SK-N-SH (cell line): ENCODE measurements around the gene B3GAT3. TPM values are rescaled to one million over a fixed set of nuclear protein-coding genes. Genes with fewer than 3 reads are reported as not detected.

Experiments used
- CTCF ChIA-PET: fragments of 300-600, 350-600 bp; formaldehyde crosslinking; extraction: SDS; loops from one replicate; lab custom pipeline; 2021; lab: Yijun Ruan, JAX
- POLR2A ChIA-PET: fragments of 350-600 bp; sonication (Branson Sonifier 250); formaldehyde crosslinking; extraction: SDS; loops from one replicate; lab custom pipeline; 2020; ENCODE audit warnings: antibody characterized with exemption, inconsistent platforms; lab: Yijun Ruan, JAX
- DNase-seq: peaks from one replicate; pipeline ENCODE4 v3.0.0; 2012
- H2AFZ ChIP-seq: fragments of 200-600 bp; sonication (generic); 2 replicates; pipeline ENCODE4 v1.8.1; 2016; ENCODE audit warnings: antibody characterized with exemption, mild to moderate bottlenecking, low read depth
- H3F3A ChIP-seq: fragments of 200-600 bp; sonication (generic); replicated peaks from 2 replicates; pipeline ENCODE3; 2016; ENCODE audit warnings: antibody characterized with exemption, mild to moderate bottlenecking; ENCODE audit not compliant: insufficient read depth
- H3K27ac ChIP-seq, 2 experiments: fragments of 200-500 bp in 1 of 2; fragments of 200-600 bp in 1 of 2; sonication (Bioruptor generic) in 1 of 2; sonication (generic), shearing (Covaris generic) in 1 of 2; 2 replicates each; pipeline versions ENCODE4 v1.5.1 to v1.6.1; 2014 to 2016; ENCODE audit warnings: low read depth in 2 of 2, inconsistent platforms in 1 of 2, low read length in 1 of 2, mild to moderate bottlenecking in 1 of 2, mixed read lengths in 1 of 2
- H3K27me3 ChIP-seq: fragments of 200-600 bp; sonication (generic), shearing (Covaris generic); 2 replicates; pipeline ENCODE4 v1.6.1; 2016; ENCODE audit warnings: mixed run types; ENCODE audit not compliant: insufficient read depth
- H3K36me3 ChIP-seq, 2 experiments: fragments of 200-500 bp in 1 of 2; fragments of 200-600 bp in 1 of 2; sonication (Bioruptor generic) in 1 of 2; sonication (generic) in 1 of 2; replicated peaks in 1 of 2; 2 replicates each; pipeline versions ENCODE3 to v1.5.1; 2014 to 2016; ENCODE audit warnings: low read length in 1 of 2, mild to moderate bottlenecking in 1 of 2; ENCODE audit not compliant: insufficient read depth in 2 of 2, control insufficient read depth in 1 of 2
- H3K4me1 ChIP-seq, 2 experiments: fragments of 200-500 bp in 1 of 2; fragments of 200-600 bp in 1 of 2; sonication (Bioruptor generic) in 1 of 2; sonication (generic), shearing (Covaris generic) in 1 of 2; 2 replicates each; pipeline versions ENCODE4 v1.5.1 to v1.6.1; 2014 to 2016; ENCODE audit warnings: low read depth in 1 of 2, low read length in 1 of 2, mixed run types in 1 of 2; ENCODE audit not compliant: insufficient read depth in 2 of 2, control insufficient read depth in 1 of 2
- H3K4me2 ChIP-seq: fragments of 200-600 bp; sonication (generic), shearing (Covaris generic); 2 replicates; pipeline ENCODE4 v1.6.1; 2017; ENCODE audit warnings: mixed run types
- H3K4me3 ChIP-seq, 2 experiments: fragments of 200-500 bp in 1 of 2; fragments of 200-600 bp in 1 of 2; sonication (Bioruptor generic) in 1 of 2; sonication (generic), shearing (Covaris generic) in 1 of 2; 2 replicates each; pipeline versions ENCODE4 v1.5.1 to v1.8.1; 2014 to 2016; ENCODE audit warnings: low read depth in 2 of 2, inconsistent platforms in 1 of 2, low read length in 1 of 2, mild to moderate bottlenecking in 1 of 2, mixed read lengths in 1 of 2, moderate library complexity in 1 of 2
- H3K79me2 ChIP-seq: fragments of 200-600 bp; sonication (generic); 2 replicates; pipeline ENCODE4 v1.8.1; 2017; ENCODE audit warnings: mild to moderate bottlenecking; ENCODE audit not compliant: insufficient read depth
- H3K9ac ChIP-seq: fragments of 200-600 bp; sonication (generic); 2 replicates; pipeline ENCODE4 v1.6.1; 2017; ENCODE audit warnings: mixed run types
- H3K9me2 ChIP-seq: fragments of 200-600 bp; sonication (generic); 2 replicates; pipeline ENCODE4 v1.6.1; 2017; ENCODE audit warnings: mixed run types
- H3K9me3 ChIP-seq: fragments of 200-600 bp; sonication (generic); 2 replicates; pipeline ENCODE4 v1.6.1; 2017; ENCODE audit warnings: mixed run types, mild to moderate bottlenecking, moderate library complexity
- H4K20me1 ChIP-seq: fragments of 200-600 bp; sonication (generic); 2 replicates; pipeline ENCODE4 v1.6.1; 2017; ENCODE audit warnings: mild to moderate bottlenecking, mixed run types; ENCODE audit not compliant: insufficient read depth
- GABPA ChIP-seq: IDR thresholded peaks from 2 replicates; pipeline ENCODE4 v1.4.0; 2012; ENCODE audit warnings: low read depth, mild to moderate bottlenecking
- PBX3 ChIP-seq: IDR thresholded peaks from 2 replicates; pipeline ENCODE4; 2012
- RAD21 ChIP-seq: IDR thresholded peaks from 2 replicates; pipeline ENCODE4 v1.6.1; 2012; ENCODE audit warnings: mild to moderate bottlenecking, low read length
- REST ChIP-seq: IDR thresholded peaks from 2 replicates; pipeline ENCODE4 v1.6.1; 2012; ENCODE audit warnings: mild to moderate bottlenecking, low read depth, low read length, moderate library complexity
- SIN3A ChIP-seq: IDR thresholded peaks from 2 replicates; pipeline ENCODE4 v1.6.1; 2012; ENCODE audit warnings: low read depth, mild to moderate bottlenecking, low read length, moderate library complexity, borderline replicate concordance
- ZBTB33 ChIP-seq: IDR thresholded peaks from 2 replicates; pipeline ENCODE4 v1.4.0; 2012; ENCODE audit warnings: low read depth, borderline replicate concordance
- WGBS: methylation state at CpG from one replicate; pipeline ENCODE4 v1.1.6; 2017; ENCODE audit warnings: low lambda C conversion rate; 5-methylcytosine and 5-hydroxymethylcytosine counted together
- polyA plus RNA-seq, 3 experiments: library from polyadenylated mRNA; depleted of rRNA; stranded (reverse); fragments of >200 nt; gene quantifications; 2 replicates each; pipeline ENCODE4 v1.2.3, GENCODE V29; 2012

B3GAT3 gene
- polyA plus RNA-seq, 1 of the 3 experiments (the other 2 are of a cell fraction): 104 TPM

GRCh38 chr11:62615521-62615920 is 6.3 kb downstream of the B3GAT3 start:
- Histone ChIP-seq H4K20me1 (no peaks in the 10 kb centered on the region), H3K9me3 (no peaks in the 10 kb centered on the region), H3K27me3 (no peaks in the 10 kb centered on the region), H3K79me2 (peaks cover 33% of the 10 kb centered on the region), H3K4me3 (no peak overlapping the region), H3K9ac (no peak overlapping the region), H3K4me2 (no peak overlapping the region), H3F3A (peaks cover 31% of the 10 kb centered on the region), H3K4me1 (peaks cover 12 to 25% of the 10 kb centered on the region in 2 experiments; a peak in 3 of 4 replicates), H3K9me2 (no peaks in the 10 kb centered on the region), H3K36me3 (peaks cover 4 to 8% of the 10 kb centered on the region in 2 experiments), H2AFZ (no peak overlapping the region), H3K27ac (no peak overlapping the region)
- POLR2A ChIA-PET: no interaction called here
- no peak for DNase-seq
- WGBS: 86% methylated on average over 1 of the region's 7 CpGs
- TF ChIP-seq REST: no peak
- CTCF ChIA-PET: interaction anchor here (1.1 kb wide), 1 partner anchor 221 kb away, joined by 3 read pairs; no protein-coding TSS in a partner anchor

GRCh38 chr11:62614275-62614674 is 7.5 kb downstream of the B3GAT3 start:
- no peaks in the 10 kb centered on the region for H4K20me1 ChIP-seq
- 0 out of 2 replicates have a peak, but pooled peaks have one; percentile 33 for TF ChIP-seq SIN3A
- no peak for TF ChIP-seq GABPA
- CTCF ChIA-PET: interaction anchor here (1.4 to 4.1 kb wide), 3 partner anchors 14 to 41 kb away, joined by 4 to 23 read pairs (median 6); partner anchors contain the start of gene MTA2
- no peak overlapping the region for H3K9ac ChIP-seq
- no peak overlapping the region; a peak in 1 of 4 replicates for H3K27ac ChIP-seq
- peaks cover 4 to 24% of the 10 kb centered on the region in 2 experiments; a peak in 2 of 4 replicates for H3K4me1 ChIP-seq
- H3K36me3 ChIP-seq: peaks cover 14 to 15% of the 10 kb centered on the region in 2 experiments
- whole genome bisulfite sequencing: 88% methylated on average over 8 of the region's 8 CpGs
- no peak for DNase-seq
- no peaks in the 10 kb centered on the region for H3K27me3 ChIP-seq
- H3K4me2 ChIP-seq: no peak overlapping the region
- H3K4me3 ChIP-seq: no peak overlapping the region
- POLR2A ChIA-PET: interaction anchor here (1.1 kb wide), 1 partner anchor 15 kb away, joined by 4 read pairs; no protein-coding TSS in a partner anchor
- H3F3A ChIP-seq: peaks cover 27% of the 10 kb centered on the region
- no peaks in the 10 kb centered on the region for H3K9me3 ChIP-seq
- no peaks in the 10 kb centered on the region for H3K9me2 ChIP-seq
- no peak overlapping the region for H2AFZ ChIP-seq
- H3K79me2 ChIP-seq: peaks cover 28% of the 10 kb centered on the region

GRCh38 chr11:62613291-62613778 is 8.5 kb downstream of the B3GAT3 start:
- POLR2A ChIA-PET: interaction anchor here (1.1 to 2.7 kb wide), 6 partner anchors 8 to 59 kb away, joined by 4 to 17 read pairs (median 6); partner anchors contain the start of genes B3GAT3, C11orf98, CSKMT and LBHD1
- no peak for TF ChIP-seq ZBTB33
- TF ChIP-seq PBX3: 0 out of 2 replicates have a peak, but pooled peaks have one; percentile 0
- TF ChIP-seq RAD21: no peak
- Histone ChIP-seq H3K9ac (no peak overlapping the region), H2AFZ (no peak overlapping the region), H3K4me3 (peak overlapping the region in 1 of 2 experiments; percentile 36; a peak in 2 of 4 replicates), H4K20me1 (no peaks in the 10 kb centered on the region), H3K4me1 (peaks cover 4 to 24% of the 10 kb centered on the region in 2 experiments; a peak in 2 of 4 replicates), H3K27me3 (no peaks in the 10 kb centered on the region), H3F3A (peaks cover 27% of the 10 kb centered on the region), H3K27ac (peak overlapping the region; percentile 70 to 92), H3K4me2 (peak overlapping the region; percentile 82; the same call in 1 of the 2 replicates), H3K9me2 (no peaks in the 10 kb centered on the region), H3K36me3 (peaks cover 15 to 20% of the 10 kb centered on the region in 2 experiments), H3K9me3 (no peaks in the 10 kb centered on the region), H3K79me2 (peaks cover 18% of the 10 kb centered on the region; the same call in 1 of the 2 replicates)
- CTCF ChIA-PET: interaction anchor here (0.6 to 6.9 kb wide), 11 partner anchors 8 to 218 kb away, joined by 3 to 69 read pairs (median 6); partner anchors contain the start of genes B3GAT3, MTA2 and TUT1
- WGBS: 54% methylated on average over 5 of the region's 15 CpGs
- no peak for DNase-seq
